ENCODE data around the gene MYO1C. TPM values are rescaled to one million over a fixed set of nuclear protein-coding genes. Genes with fewer than 3 reads are reported as not detected.
"Not testable (repeated sequence)": the region's sequence is repeated elsewhere in the genome, so short reads cannot be mapped to it uniquely, and the experiment has no call there.

Gene MYO1C
- total and polyA plus RNA-seq, 5 donors from 2014 or later: 7.3 to 33.7 (median 10.6) TPM

DNA sequence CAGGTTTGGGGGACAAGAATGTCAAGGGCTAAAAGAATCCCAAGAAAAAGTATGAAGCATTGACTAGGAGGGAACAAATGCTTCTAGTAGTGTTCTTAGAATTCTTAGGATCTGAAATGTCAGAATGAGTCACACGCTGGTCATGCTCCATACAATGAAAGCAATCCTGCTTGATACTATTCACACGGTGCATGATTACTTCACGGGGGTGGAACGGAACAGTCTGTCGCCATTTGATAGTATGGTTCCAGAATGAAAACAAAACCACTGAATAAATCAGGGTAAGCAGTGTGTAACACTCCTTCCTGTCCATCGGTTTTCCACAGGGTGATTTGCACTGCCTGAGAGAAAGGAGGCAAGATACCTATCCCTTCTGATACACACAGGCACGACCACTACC, 69.6 kb downstream of the MYO1C start:
- H3K27ac Mint-ChIP-seq: no peak overlapping the region
- DNase-seq (no peak), ATAC-seq (ENCODE audit: low read depth in 2 of 2) (no peak)
- H3K4me1 Mint-ChIP-seq: peaks cover 0 to 8% (median 6%) of the 10 kb centered on the region in 4 donors
- H3K4me3 Mint-ChIP-seq: no peak overlapping the region
- no peak overlapping the region for H3K27ac ChIP-seq (ENCODE audit: insufficient read depth, low read length, poor library complexity, severe bottlenecking)
- H3K27me3 ChIP-seq (ENCODE audit: control insufficient read depth, insufficient read depth, low read length): no peaks in the 10 kb centered on the region
- H3K9me3 ChIP-seq (ENCODE audit: control insufficient read depth in 2 of 2, low read length in 2 of 2): no peaks in the 10 kb centered on the region
- no peaks in the 10 kb centered on the region for H3K4me1 ChIP-seq (ENCODE audit: control insufficient read depth, insufficient read depth, low read length, poor library complexity, severe bottlenecking)
- no peaks in the 10 kb centered on the region for H3K9me3 Mint-ChIP-seq
- peaks cover 37% of the 10 kb centered on the region for H3K36me3 ChIP-seq (ENCODE audit: control insufficient read depth, insufficient read depth, low read length)
- no peaks in the 10 kb centered on the region for H3K27me3 Mint-ChIP-seq
- H3K4me3 ChIP-seq (ENCODE audit: low read depth, low read length): no peak overlapping the region
- peaks cover 24% of the 10 kb centered on the region for H3K36me3 Mint-ChIP-seq

DNA sequence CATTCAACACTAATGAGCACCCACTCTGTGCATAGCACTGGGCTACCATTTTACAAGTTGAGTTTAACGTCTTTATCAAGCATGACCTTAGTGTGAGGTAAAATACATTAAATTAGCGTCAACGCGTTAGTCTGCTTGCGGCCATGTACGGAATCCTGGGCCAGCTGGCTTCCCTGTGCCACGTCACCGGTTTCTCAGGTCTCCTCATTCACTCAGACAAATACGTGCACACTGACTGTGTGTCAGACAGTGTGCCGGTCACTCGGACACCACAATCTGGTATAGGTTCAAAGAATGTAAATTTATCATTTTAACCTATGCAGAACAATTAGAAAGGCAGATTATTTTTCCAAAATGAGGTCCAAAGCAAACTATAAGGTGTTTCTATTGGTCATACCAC, 71.0 kb downstream of the MYO1C start:
- DNase-seq: no peak
- Histone ChIP-seq H3K9me3 (ENCODE audit: control insufficient read depth in 2 of 2, low read length in 2 of 2) (no peaks in the 10 kb centered on the region), H3K27me3 (ENCODE audit: control insufficient read depth, insufficient read depth, low read length) (no peaks in the 10 kb centered on the region), H3K27ac (ENCODE audit: insufficient read depth, low read length, poor library complexity, severe bottlenecking) (no peak overlapping the region), H3K4me1 (ENCODE audit: control insufficient read depth, insufficient read depth, low read length, poor library complexity, severe bottlenecking) (no peaks in the 10 kb centered on the region), H3K36me3 (ENCODE audit: control insufficient read depth, insufficient read depth, low read length) (peaks cover 37% of the 10 kb centered on the region), H3K4me3 (ENCODE audit: low read depth, low read length) (no peak overlapping the region)
- Mint-ChIP-seq H3K27ac (no peak overlapping the region), H3K27me3 (no peaks in the 10 kb centered on the region), H3K36me3 (peaks cover 24% of the 10 kb centered on the region), H3K4me1 (peaks cover 0 to 6% (median 5%) of the 10 kb centered on the region in 4 donors), H3K9me3 (no peaks in the 10 kb centered on the region), H3K4me3 (no peak overlapping the region)
- no peak for ATAC-seq (ENCODE audit: low read depth in 2 of 2)

DNA sequence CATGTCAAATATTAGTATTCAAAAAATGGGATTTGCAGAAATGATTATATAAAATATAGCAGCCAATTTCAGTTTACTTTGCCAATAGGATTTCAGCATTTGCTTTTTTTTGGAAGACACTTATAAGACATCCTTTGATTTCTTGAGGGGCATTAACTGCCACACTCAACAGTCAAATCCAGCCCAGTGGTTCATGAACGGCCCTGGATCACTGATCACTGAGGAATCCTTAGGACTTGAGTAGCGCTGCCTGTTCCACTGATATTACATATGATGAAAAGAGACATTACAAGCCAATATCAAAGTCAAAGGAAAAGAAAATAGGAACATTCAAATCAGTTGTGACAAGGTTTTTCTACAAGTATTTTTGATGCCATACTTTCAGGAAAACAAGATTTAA, 71.5 kb downstream of the MYO1C start:
- no peak for DNase-seq
- Mint-ChIP-seq H3K4me3 (no peak overlapping the region), H3K27ac (no peak overlapping the region), H3K4me1 (peaks cover 0 to 6% (median 5%) of the 10 kb centered on the region in 4 donors), H3K36me3 (peaks cover 24% of the 10 kb centered on the region), H3K27me3 (no peaks in the 10 kb centered on the region), H3K9me3 (no peaks in the 10 kb centered on the region)
- no peaks in the 10 kb centered on the region for H3K9me3 ChIP-seq (ENCODE audit: control insufficient read depth in 2 of 2, low read length in 2 of 2)
- no peaks in the 10 kb centered on the region for H3K27me3 ChIP-seq (ENCODE audit: control insufficient read depth, insufficient read depth, low read length)
- peaks cover 37% of the 10 kb centered on the region for H3K36me3 ChIP-seq (ENCODE audit: control insufficient read depth, insufficient read depth, low read length)
- no peak for ATAC-seq (ENCODE audit: low read depth in 2 of 2)
- no peak overlapping the region for H3K27ac ChIP-seq (ENCODE audit: insufficient read depth, low read length, poor library complexity, severe bottlenecking)
- H3K4me3 ChIP-seq (ENCODE audit: low read depth, low read length): no peak overlapping the region
- no peaks in the 10 kb centered on the region for H3K4me1 ChIP-seq (ENCODE audit: control insufficient read depth, insufficient read depth, low read length, poor library complexity, severe bottlenecking)

DNA sequence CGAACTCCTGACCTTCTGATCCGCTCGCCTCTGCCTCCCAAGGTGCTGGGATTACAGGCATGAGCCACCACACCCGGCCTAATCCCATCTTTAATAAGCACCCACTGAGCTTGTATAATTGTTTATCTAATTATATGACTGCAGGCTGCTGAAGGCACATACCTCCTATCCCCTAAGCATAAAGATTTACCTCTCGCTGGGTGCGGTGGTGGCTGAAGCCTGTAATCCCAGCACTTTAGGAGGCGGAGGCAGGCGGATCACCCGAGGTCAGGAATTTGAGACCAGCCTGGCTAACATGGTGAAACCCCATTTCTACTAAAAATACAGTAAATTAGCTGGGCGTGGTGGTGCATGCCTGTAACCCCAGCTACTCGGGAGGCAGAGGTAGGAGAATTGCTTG, 72.3 kb downstream of the MYO1C start:
- Histone ChIP-seq H3K4me1 (ENCODE audit: control insufficient read depth, insufficient read depth, low read length, poor library complexity, severe bottlenecking) (no peaks in the 10 kb centered on the region), H3K36me3 (ENCODE audit: control insufficient read depth, insufficient read depth, low read length) (peaks cover 37% of the 10 kb centered on the region), H3K27me3 (ENCODE audit: control insufficient read depth, insufficient read depth, low read length) (no peaks in the 10 kb centered on the region), H3K4me3 (ENCODE audit: low read depth, low read length) (no peak overlapping the region), H3K9me3 (ENCODE audit: control insufficient read depth in 2 of 2, low read length in 2 of 2) (no peaks in the 10 kb centered on the region), H3K27ac (ENCODE audit: insufficient read depth, low read length, poor library complexity, severe bottlenecking) (no peak overlapping the region)
- peaks cover 0 to 3% (median under 1%) of the 10 kb centered on the region in 4 donors for H3K4me1 Mint-ChIP-seq
- no peak overlapping the region for H3K4me3 Mint-ChIP-seq
- H3K36me3 Mint-ChIP-seq: peaks cover 24% of the 10 kb centered on the region
- no peaks in the 10 kb centered on the region for H3K27me3 Mint-ChIP-seq
- ATAC-seq (ENCODE audit: low read depth in 2 of 2) (no peak), DNase-seq (no peak)
- H3K9me3 Mint-ChIP-seq: no peaks in the 10 kb centered on the region
- no peak overlapping the region for H3K27ac Mint-ChIP-seq

DNA sequence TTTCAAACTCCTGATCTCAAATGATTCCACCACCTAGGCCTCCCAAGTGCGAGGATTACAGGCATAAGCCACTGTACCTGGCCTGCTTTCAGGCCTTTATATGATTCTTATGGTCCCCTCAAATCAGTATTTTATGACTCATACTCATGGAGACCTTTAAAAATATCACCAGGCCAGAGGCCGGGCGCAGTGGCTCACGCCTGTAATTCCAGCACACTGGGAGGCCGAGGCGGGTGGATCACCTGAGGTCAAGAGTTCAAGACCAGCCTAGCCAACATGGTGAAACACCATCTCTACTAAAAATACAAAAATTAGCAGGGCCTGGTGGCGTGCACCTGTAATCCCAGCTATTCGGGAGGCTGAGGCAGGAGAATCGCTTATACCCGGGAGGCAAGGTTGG, 74.0 kb downstream of the MYO1C start:
- not testable (repeated sequence) for H3K27me3 Mint-ChIP-seq; H3K4me1 ChIP-seq (ENCODE audit: control insufficient read depth, insufficient read depth, low read length, poor library complexity, severe bottlenecking); H3K27me3 ChIP-seq (ENCODE audit: control insufficient read depth, insufficient read depth, low read length); DNase-seq; H3K4me3 ChIP-seq (ENCODE audit: low read depth, low read length); H3K4me3 Mint-ChIP-seq; H3K4me1 Mint-ChIP-seq; H3K27ac ChIP-seq (ENCODE audit: insufficient read depth, low read length, poor library complexity, severe bottlenecking); ATAC-seq (ENCODE audit: low read depth in 2 of 2); H3K9me3 ChIP-seq (ENCODE audit: control insufficient read depth in 2 of 2, low read length in 2 of 2); H3K9me3 Mint-ChIP-seq; H3K27ac Mint-ChIP-seq
- peaks cover 23% of the 10 kb centered on the region for H3K36me3 Mint-ChIP-seq
- peaks cover 34% of the 10 kb centered on the region for H3K36me3 ChIP-seq (ENCODE audit: control insufficient read depth, insufficient read depth, low read length)

DNA sequence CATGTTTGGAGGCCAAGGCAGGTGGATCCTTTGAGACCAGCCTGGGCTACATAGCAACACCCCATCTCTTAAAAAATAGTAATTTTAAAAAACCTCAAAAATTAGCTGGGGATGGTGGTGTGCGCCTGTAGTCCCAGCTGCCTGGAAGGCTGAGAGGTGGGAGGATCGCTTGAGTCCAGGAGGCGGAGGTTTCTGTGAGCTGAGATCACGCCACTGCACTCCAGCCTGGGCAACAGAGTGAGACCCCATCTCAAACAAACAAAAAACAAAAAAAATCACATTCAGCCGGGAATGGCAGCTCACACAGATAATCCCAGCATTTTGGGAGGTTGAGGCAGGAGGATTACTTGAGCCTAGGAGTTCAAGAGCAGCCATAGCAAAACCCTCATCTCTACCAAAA, 76.1 kb downstream of the MYO1C start:
- H3K27me3 Mint-ChIP-seq: no peaks in the 10 kb centered on the region

DNA sequence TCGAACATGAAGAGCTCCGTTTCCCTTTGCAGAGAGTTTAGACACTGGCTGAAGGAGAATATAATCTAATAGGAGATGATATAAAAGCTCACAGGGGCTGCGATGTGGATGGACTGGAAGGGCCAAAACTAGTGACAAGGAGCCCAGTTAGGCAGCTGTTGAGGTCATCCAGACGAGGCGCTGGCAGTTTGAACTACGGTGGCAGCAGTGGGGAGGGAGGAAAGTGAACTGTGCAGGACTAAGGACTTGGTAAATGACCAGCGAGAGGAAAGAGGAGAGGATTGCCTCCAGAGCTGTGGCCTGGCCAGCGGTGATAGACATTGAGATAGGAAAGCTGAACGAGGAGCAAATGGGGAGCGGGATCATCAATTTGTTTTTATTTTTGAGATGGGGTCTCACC, 77.9 kb downstream of the MYO1C start:
- Histone ChIP-seq H3K4me1 (ENCODE audit: control insufficient read depth, insufficient read depth, low read length, poor library complexity, severe bottlenecking) (peaks cover 3% of the 10 kb centered on the region), H3K27me3 (ENCODE audit: control insufficient read depth, insufficient read depth, low read length) (no peaks in the 10 kb centered on the region), H3K4me3 (ENCODE audit: low read depth, low read length) (no peak overlapping the region), H3K27ac (ENCODE audit: insufficient read depth, low read length, poor library complexity, severe bottlenecking) (no peak overlapping the region), H3K36me3 (ENCODE audit: control insufficient read depth, insufficient read depth, low read length) (peaks cover 1% of the 10 kb centered on the region), H3K9me3 (ENCODE audit: control insufficient read depth in 2 of 2, low read length in 2 of 2) (no peaks in the 10 kb centered on the region)
- no peak overlapping the region for H3K27ac Mint-ChIP-seq
- peak overlapping the region in 1 of 4 donors; percentile 22 for H3K4me3 Mint-ChIP-seq
- no peaks in the 10 kb centered on the region for H3K9me3 Mint-ChIP-seq
- peaks cover 5% of the 10 kb centered on the region for H3K36me3 Mint-ChIP-seq
- peaks cover 0 to 6% (median 0%) of the 10 kb centered on the region in 4 donors for H3K4me1 Mint-ChIP-seq
- no peaks in the 10 kb centered on the region for H3K27me3 Mint-ChIP-seq
- no peak for DNase-seq
- ATAC-seq (ENCODE audit: low read depth in 2 of 2): no peak

More for the DNA sequence above, 76.1 kb downstream of the MYO1C start:
- DNase-seq: no peak
- Histone ChIP-seq H3K9me3 (ENCODE audit: control insufficient read depth in 2 of 2, low read length in 2 of 2) (no peaks in the 10 kb centered on the region), H3K27me3 (ENCODE audit: control insufficient read depth, insufficient read depth, low read length) (no peaks in the 10 kb centered on the region), H3K4me3 (ENCODE audit: low read depth, low read length) (no peak overlapping the region), H3K4me1 (ENCODE audit: control insufficient read depth, insufficient read depth, low read length, poor library complexity, severe bottlenecking) (peaks cover 3% of the 10 kb centered on the region), H3K36me3 (ENCODE audit: control insufficient read depth, insufficient read depth, low read length) (peaks cover 14% of the 10 kb centered on the region), H3K27ac (ENCODE audit: insufficient read depth, low read length, poor library complexity, severe bottlenecking) (no peak overlapping the region)
- Mint-ChIP-seq H3K4me1 (peaks cover 0 to 6% (median 0%) of the 10 kb centered on the region in 4 donors), H3K27ac (no peak overlapping the region), H3K36me3 (peaks cover 9% of the 10 kb centered on the region), H3K9me3 (no peaks in the 10 kb centered on the region), H3K4me3 (no peak overlapping the region)
- no peak for ATAC-seq (ENCODE audit: low read depth in 2 of 2)

All from CD4-positive, CD25-positive, alpha-beta regulatory T cell (primary cell).